GM12878 (cell line): ENCODE results near the gene MYO9B. TPM values are rescaled to one million over a fixed set of nuclear protein-coding genes. Genes with fewer than 3 reads are reported as not detected.

ENCODE experiments used
- ATAC-seq: fragments of 200-7000 bp; cut with Tn5 transposase; 3 replicates; pipeline ENCODE4 v1.9.1; 2020; ENCODE audit warnings: mild to moderate bottlenecking, moderate library complexity
- BruUV-seq: library from RNA; stranded (reverse); fragments of 400-500 nt; replicated peaks from 2 replicates; lab custom pipeline; 2021; lab: Mats Ljungman, UMichigan
- CTCF ChIA-PET: fragments of 300-600 bp; sonication (Branson Sonifier 250); formaldehyde crosslinking; extraction: SDS; loops from one replicate; lab custom pipeline; 2021; ENCODE audit warnings: inconsistent platforms; lab: Yijun Ruan, JAX
- POLR2A ChIA-PET: fragments of 350-600 bp; formaldehyde crosslinking; extraction: SDS; loops from one replicate; lab custom pipeline; 2021; ENCODE audit warnings: inconsistent platforms; lab: Charles Lee
- RAD21 ChIA-PET: fragments of 300-600 bp; sonication (Branson Sonifier 250); formaldehyde crosslinking; loops from one replicate; lab custom pipeline; 2023; ENCODE audit warnings: antibody characterized with exemption; ENCODE audit not compliant: unreplicated experiment; lab: Charles Lee
- SMC1A ChIA-PET: fragments of 300-600 bp; sonication (Branson Sonifier 250); formaldehyde crosslinking; loops from one replicate; lab custom pipeline; 2023; ENCODE audit not compliant: unreplicated experiment, uncharacterized antibody; lab: Charles Lee
- DNase-seq: peaks from one replicate; pipeline ENCODE4 v3.0.0-alpha.2; 2011; ENCODE audit warnings: low read depth, low spot score
- FAIRE-seq: peaks from 3 replicates; lab custom pipeline; 2011; peaks lifted over from hg19 to GRCh38; lab: Jason Lieb, UNC
- H2AFZ ChIP-seq: 2 replicates; pipeline ENCODE4 v1.6.0; 2011; ENCODE audit warnings: low read depth, low read length, control low read depth; ENCODE audit not compliant: control insufficient read depth
- H3K27ac ChIP-seq: 2 replicates; pipeline ENCODE4 v1.5.1; 2011; ENCODE audit warnings: control low read depth; ENCODE audit not compliant: control insufficient read depth, insufficient read depth
- H3K27me3 ChIP-seq, 2 experiments: replicated peaks in 1 of 2; 2 replicates each; pipeline versions ENCODE4 v1.6.0 to v1.6.1; 2011; ENCODE audit warnings: low read length in 1 of 2; ENCODE audit not compliant: control insufficient read depth in 2 of 2, insufficient read depth in 2 of 2
- H3K36me3 ChIP-seq, 2 experiments: 2 replicates each; pipeline ENCODE4 v1.5.1; 2011; ENCODE audit warnings: low read length in 1 of 2; ENCODE audit not compliant: control insufficient read depth in 2 of 2, insufficient read depth in 2 of 2
- H3K4me1 ChIP-seq: 2 replicates; pipeline ENCODE4 v1.6.1; 2011; ENCODE audit warnings: mild to moderate bottlenecking, low read length, moderate library complexity, mixed read lengths; ENCODE audit not compliant: control insufficient read depth, insufficient read depth
- H3K4me2 ChIP-seq: 2 replicates; pipeline ENCODE4 v1.6.0; 2011; ENCODE audit warnings: control low read depth; ENCODE audit not compliant: control insufficient read depth, insufficient read depth
- H3K4me3 ChIP-seq: fragments of 200-600 bp; sonication (generic); 2 replicates; pipeline ENCODE4 v1.5.1; 2016
- H3K79me2 ChIP-seq: 2 replicates; pipeline ENCODE4 v1.6.0; 2011; ENCODE audit warnings: low read length; ENCODE audit not compliant: control insufficient read depth, insufficient read depth
- H3K9ac ChIP-seq: 2 replicates; pipeline ENCODE4 v1.8.0; 2011; ENCODE audit warnings: low read length, control low read depth, mixed read lengths; ENCODE audit not compliant: control insufficient read depth, insufficient read depth
- H3K9me3 ChIP-seq: replicated peaks from 3 replicates; pipeline ENCODE4 v1.5.1; 2011; ENCODE audit warnings: mild to moderate bottlenecking, low read length; ENCODE audit not compliant: control insufficient read depth, insufficient read depth
- H4K20me1 ChIP-seq: 2 replicates; pipeline ENCODE4 v1.6.0; 2011; ENCODE audit not compliant: control insufficient read depth, insufficient read depth
- LARP7 ChIP-seq: fragments of 450-650 bp; IDR thresholded peaks from 2 replicates; pipeline ENCODE4 v1.6.1; 2017; ENCODE audit warnings: mild to moderate bottlenecking
- MEF2B ChIP-seq: fragments of 450-650 bp; IDR thresholded peaks from 2 replicates; pipeline ENCODE4 v1.6.1; 2018; ENCODE audit warnings: mild to moderate bottlenecking, moderate library complexity; ENCODE audit not compliant: partially characterized antibody, poor library complexity, severe bottlenecking
- PML ChIP-seq: IDR thresholded peaks from 2 replicates; pipeline ENCODE4 v1.6.1; 2012; ENCODE audit warnings: low read length, inconsistent platforms
- POLR2AphosphoS5 ChIP-seq: IDR thresholded peaks from 2 replicates; pipeline ENCODE4 v1.6.1; 2011; ENCODE audit warnings: mild to moderate bottlenecking, low read length, inconsistent platforms
- RAD51 ChIP-seq: fragments of 450-650 bp; IDR thresholded peaks from 2 replicates; pipeline ENCODE4 v1.6.1; 2016; ENCODE audit warnings: moderate library complexity, mild to moderate bottlenecking, inconsistent platforms
- SRF ChIP-seq, 2 experiments: IDR thresholded peaks; 2 replicates each; pipeline ENCODE4 v1.6.1; 2011; ENCODE audit warnings: low read depth in 2 of 2, low read length in 2 of 2, mild to moderate bottlenecking in 1 of 2, moderate library complexity in 1 of 2
- TAF1 ChIP-seq: IDR thresholded peaks from 2 replicates; pipeline ENCODE4 v1.6.1; 2011; ENCODE audit warnings: mild to moderate bottlenecking, low read depth, low read length, borderline replicate concordance
- WGBS: methylation state at CpG from one replicate; pipeline ENCODE4 v1.1.6; 2016; ENCODE audit warnings: low lambda C conversion rate; ENCODE audit not compliant: insufficient replicate concordance, insufficient coverage; ENCODE audit errors: missing lambda C conversion rate; 5-methylcytosine and 5-hydroxymethylcytosine counted together
- in situ Hi-C: fragments of 300-500 bp; cut with MboI; formaldehyde crosslinking; loops from 9 replicates; pipeline ENCODE4 v1.14.3; 2018; ENCODE audit warnings: mixed read lengths
- intact Hi-C: fragments of 100-400 bp; cut with micrococcal nuclease; formaldehyde crosslinking; loops from one replicate; pipeline ENCODE4 v1.14.2; 2022; ENCODE audit not compliant: unreplicated experiment
- polyA plus RNA-seq, 11 experiments: library from polyadenylated mRNA; depleted of rRNA in 4 of 11; unstranded in 6 of 11; stranded (reverse) in 5 of 11; fragments of >200 nt; fragmentation: Nextera tagmentation in 4 of 11; fragmentation: Illumina TruSeq in 1 of 11; extraction: Ambion mirVana in 4 of 11; extraction: Trizol in 1 of 11; gene quantifications; 1 replicate in 1 of 11; 2 replicates in 10 of 11; pipeline versions ENCODE4 v1.2.1 to v1.2.3, GENCODE V29; 2011 to 2016; ENCODE audit warnings: inconsistent platforms in 2 of 11, missing spikeins in 2 of 11, low read depth in 1 of 11
- total RNA-seq, 4 experiments: library from RNA; depleted of rRNA in 3 of 4; stranded (reverse); fragments of >200 nt in 3 of 4; fragmentation: Illumina TruSeq in 1 of 4; extraction: Trizol in 1 of 4; gene quantifications; 2 replicates each; pipeline versions ENCODE4 v1.2.1 to v1.2.3, GENCODE V29; 2013 to 2021
- TF ChIP-seq, protein P1 (sequence below): fragments of 450-650 bp; conservative IDR thresholded peaks from 2 replicates; pipeline ENCODE4 v1.6.1; 2017; ENCODE audit warnings: mild to moderate bottlenecking, moderate library complexity
- TF ChIP-seq, protein P2 (sequence below): fragments of 450-650 bp; IDR thresholded peaks from 2 replicates; pipeline ENCODE4 v1.6.1; 2016; ENCODE audit warnings: mild to moderate bottlenecking

Gene MYO9B
- total and polyA plus RNA-seq, 10 of the 15 experiments (the other 5 are each of a cell fraction or from before 2014, with no cell fraction given): 5.4 to 165 (median 45.8) TPM

DNA sequence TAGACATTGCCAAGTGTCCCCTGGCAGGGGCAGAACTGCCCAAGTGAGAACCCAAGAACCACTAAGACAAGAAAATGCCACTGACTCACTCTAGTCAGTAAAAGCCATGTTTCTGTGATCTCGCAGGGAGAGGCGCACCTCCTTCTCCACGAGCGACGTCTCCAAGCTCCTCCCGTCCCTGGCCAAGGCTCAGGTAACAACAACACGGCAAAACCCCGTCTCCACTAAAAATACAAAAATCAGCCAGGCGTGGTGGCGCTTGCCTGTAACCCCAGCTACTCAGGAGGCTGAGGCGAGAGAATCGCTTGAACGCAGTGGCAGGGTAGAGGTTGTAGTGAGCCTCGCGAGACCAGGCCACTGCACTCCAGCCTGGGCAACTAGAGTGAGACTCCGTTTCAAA lies 122.1 kb downstream of the MYO9B start (continued):
- TF ChIP-seq, protein P1, sequence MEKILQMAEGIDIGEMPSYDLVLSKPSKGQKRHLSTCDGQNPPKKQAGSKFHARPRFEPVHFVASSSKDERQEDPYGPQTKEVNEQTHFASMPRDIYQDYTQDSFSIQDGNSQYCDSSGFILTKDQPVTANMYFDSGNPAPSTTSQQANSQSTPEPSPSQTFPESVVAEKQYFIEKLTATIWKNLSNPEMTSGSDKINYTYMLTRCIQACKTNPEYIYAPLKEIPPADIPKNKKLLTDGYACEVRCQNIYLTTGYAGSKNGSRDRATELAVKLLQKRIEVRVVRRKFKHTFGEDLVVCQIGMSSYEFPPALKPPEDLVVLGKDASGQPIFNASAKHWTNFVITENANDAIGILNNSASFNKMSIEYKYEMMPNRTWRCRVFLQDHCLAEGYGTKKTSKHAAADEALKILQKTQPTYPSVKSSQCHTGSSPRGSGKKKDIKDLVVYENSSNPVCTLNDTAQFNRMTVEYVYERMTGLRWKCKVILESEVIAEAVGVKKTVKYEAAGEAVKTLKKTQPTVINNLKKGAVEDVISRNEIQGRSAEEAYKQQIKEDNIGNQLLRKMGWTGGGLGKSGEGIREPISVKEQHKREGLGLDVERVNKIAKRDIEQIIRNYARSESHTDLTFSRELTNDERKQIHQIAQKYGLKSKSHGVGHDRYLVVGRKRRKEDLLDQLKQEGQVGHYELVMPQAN: no peak
- TF ChIP-seq, protein P2, sequence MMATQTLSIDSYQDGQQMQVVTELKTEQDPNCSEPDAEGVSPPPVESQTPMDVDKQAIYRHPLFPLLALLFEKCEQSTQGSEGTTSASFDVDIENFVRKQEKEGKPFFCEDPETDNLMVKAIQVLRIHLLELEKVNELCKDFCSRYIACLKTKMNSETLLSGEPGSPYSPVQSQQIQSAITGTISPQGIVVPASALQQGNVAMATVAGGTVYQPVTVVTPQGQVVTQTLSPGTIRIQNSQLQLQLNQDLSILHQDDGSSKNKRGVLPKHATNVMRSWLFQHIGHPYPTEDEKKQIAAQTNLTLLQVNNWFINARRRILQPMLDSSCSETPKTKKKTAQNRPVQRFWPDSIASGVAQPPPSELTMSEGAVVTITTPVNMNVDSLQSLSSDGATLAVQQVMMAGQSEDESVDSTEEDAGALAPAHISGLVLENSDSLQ: no peak
- TF ChIP-seq RAD51: no peak
- TF ChIP-seq PML: no peak
- no peak for TF ChIP-seq SRF (IDR thresholded peaks at IDR 0.05; ENCODE audit: low read depth in 2 of 2, low read length in 2 of 2)
- TF ChIP-seq MEF2B: no peak
- no peak for TF ChIP-seq LARP7

DNA sequence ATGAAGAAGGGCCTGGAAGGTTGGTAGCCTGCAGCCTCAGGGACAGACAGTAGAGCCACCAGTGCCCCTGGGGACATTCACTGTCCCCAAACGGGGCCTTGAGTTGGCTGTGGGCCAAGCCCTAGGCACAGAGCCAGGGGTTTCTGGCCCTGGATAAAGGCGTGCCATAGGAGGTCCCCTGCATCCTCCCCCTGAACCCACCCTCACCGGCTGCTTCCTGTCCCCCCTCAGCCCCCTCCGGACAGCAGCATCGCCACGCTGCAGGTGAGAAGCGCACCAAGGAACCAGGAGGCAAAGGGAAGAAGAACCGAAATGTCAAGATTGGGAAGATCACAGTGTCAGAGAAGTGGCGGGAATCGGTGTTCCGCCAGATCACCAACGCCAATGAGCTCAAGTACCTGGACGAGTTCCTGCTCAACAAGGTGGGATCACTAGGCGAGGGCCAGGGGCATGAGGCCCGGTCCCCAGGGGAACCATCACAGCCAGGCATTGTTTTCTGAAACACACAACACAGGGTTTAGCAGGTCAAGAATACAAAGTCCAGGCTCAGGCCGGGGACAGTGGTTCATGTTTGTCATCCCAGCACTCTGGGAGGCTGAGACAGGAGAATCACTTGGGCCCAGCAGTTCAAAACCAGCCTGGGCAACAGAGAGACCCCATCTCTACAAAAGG lies 125.0 kb downstream of the MYO9B start:
- in situ Hi-C loops (no loop called here), intact Hi-C loops (no loop called here)
- FAIRE-seq (no peak), DNase-seq (no peak), ATAC-seq (no peak)
- no peak overlapping the region for H2AFZ ChIP-seq
- ChIA-PET RAD21 (interaction anchor here (0.6 kb wide), 1 partner anchor 26 kb away, joined by 3 read pairs; the partner anchor contains the start of gene OCEL1), CTCF (no interaction called here), SMC1A (interaction anchor here (1.0 kb wide), 1 partner anchor 42 kb away, joined by 3 read pairs; no protein-coding TSS in a partner anchor), POLR2A (no interaction called here)
- no peaks in the 10 kb centered on the region for H4K20me1 ChIP-seq
- H3K4me1 ChIP-seq: no peaks in the 10 kb centered on the region
- WGBS: 91% methylated on average over 16 of the region's 16 CpGs
- H3K4me3 ChIP-seq: no peak overlapping the region
- no peaks in the 10 kb centered on the region for H3K27me3 ChIP-seq
- no peak overlapping the region for H3K27ac ChIP-seq
- TF ChIP-seq POLR2AphosphoS5 (0 out of 2 replicates have a peak, but pooled peaks have one; percentile 4), TAF1 (no peak)
- H3K9ac ChIP-seq: no peak overlapping the region
- H3K4me2 ChIP-seq: no peak overlapping the region
- H3K9me3 ChIP-seq: no peaks in the 10 kb centered on the region
- peaks cover 24 to 38% of the 10 kb centered on the region in 2 experiments for H3K36me3 ChIP-seq
- no TSS peak for BruUV-seq
- no peaks in the 10 kb centered on the region for H3K79me2 ChIP-seq
